A549 treated with dexamethasone at 1 μM for 4 hours (cell line): ENCODE results near the gene SDK1. TPM values are rescaled to one million over a fixed set of nuclear protein-coding genes. Genes with fewer than 3 reads are reported as not detected.

Experiments
- total RNA-seq: library from RNA; stranded (reverse); fragments of 200-300 nt; extraction: Qiagen RNA extraction; gene quantifications from 5 replicates; pipeline ENCODE4 v1.2.3, GENCODE V29; 2022

The SDK1 gene, protein sequence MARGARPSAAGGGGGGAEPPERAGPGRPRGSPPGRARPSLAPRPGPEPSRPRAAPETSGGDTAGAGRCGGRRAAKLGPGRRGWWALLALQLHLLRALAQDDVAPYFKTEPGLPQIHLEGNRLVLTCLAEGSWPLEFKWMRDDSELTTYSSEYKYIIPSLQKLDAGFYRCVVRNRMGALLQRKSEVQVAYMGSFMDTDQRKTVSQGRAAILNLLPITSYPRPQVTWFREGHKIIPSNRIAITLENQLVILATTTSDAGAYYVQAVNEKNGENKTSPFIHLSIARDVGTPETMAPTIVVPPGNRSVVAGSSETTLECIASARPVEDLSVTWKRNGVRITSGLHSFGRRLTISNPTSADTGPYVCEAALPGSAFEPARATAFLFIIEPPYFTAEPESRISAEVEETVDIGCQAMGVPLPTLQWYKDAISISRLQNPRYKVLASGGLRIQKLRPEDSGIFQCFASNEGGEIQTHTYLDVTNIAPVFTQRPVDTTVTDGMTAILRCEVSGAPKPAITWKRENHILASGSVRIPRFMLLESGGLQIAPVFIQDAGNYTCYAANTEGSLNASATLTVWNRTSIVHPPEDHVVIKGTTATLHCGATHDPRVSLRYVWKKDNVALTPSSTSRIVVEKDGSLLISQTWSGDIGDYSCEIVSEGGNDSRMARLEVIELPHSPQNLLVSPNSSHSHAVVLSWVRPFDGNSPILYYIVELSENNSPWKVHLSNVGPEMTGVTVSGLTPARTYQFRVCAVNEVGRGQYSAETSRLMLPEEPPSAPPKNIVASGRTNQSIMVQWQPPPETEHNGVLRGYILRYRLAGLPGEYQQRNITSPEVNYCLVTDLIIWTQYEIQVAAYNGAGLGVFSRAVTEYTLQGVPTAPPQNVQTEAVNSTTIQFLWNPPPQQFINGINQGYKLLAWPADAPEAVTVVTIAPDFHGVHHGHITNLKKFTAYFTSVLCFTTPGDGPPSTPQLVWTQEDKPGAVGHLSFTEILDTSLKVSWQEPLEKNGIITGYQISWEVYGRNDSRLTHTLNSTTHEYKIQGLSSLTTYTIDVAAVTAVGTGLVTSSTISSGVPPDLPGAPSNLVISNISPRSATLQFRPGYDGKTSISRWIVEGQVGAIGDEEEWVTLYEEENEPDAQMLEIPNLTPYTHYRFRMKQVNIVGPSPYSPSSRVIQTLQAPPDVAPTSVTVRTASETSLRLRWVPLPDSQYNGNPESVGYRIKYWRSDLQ (N-terminal part only)
- total RNA-seq, result 0.50 to 0.98 TPM (median 0.68 TPM) in 5 replicates

GRCh38 chr7:3300651-3301448, at the start of gene SDK1:
Gene SDK1, plus strand, starts transcription at chr7:3301252. Its CDS starts 335 bp downstream, at chr7:3301587.

